ENCODE measurements around the gene ATAT1. TPM values are rescaled to one million over a fixed set of nuclear protein-coding genes. Genes with fewer than 3 reads are reported as not detected.
A peak's percentile ranks its signal among the peaks of the same experiment; 100 is the strongest.

The ATAT1 gene
- total and polyA plus RNA-seq, 4 donors, result 18.7 to 184 (median 101) TPM

DNA sequence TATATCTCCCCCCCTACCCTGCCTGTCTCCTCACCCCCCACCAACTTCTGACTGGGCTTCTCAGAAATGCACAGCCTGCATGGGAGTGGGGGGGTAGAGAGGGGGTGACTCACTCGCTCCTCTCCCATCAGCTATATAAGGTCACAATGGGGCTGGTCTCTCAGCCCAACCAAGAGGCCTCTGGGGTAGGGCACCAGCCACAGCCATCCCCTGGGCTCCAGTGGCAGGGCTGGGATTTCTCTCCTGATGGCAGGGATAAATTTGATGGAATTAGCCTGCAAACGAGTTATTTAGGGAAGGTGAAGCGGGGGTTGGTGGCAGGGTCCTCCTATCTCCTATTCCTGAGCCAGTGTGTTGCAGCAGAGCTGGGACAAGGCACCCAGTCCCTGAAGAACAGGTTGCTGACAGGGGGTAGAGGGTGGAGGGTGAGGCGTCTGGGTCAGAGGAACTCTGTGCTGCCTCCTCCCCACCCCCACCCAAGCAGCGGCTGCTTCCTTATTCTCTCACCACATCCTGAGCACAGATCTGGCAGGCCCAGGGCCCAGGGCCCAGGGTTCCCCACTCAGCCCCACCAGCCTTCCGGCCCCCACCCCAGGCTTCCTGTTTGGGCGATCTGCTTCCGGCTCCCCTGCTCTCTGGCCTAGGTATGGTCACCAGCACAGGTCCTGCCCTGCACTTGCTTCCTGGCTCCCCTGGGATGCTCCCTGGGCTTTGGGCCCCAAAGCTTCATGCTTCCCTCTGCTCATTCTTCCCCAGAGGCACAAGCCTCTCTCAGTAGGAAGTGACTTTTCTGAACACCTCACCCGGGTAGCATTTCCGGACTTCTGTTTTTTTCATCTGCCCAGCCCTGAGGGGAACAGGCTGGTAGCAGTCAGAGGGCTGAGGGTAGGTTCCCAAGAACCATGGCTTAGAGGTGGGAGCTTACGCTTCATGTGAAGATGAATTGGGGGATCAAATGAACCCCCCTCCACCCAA lies 55.8 kb downstream of the ATAT1 start:
- Histone ChIP-seq H3K27ac (ENCODE audit: low read depth, low read length) (peak overlapping the region; percentile 88), H3K4me3 (ENCODE audit: low read depth, low read length) (peak overlapping the region; percentile 99), H3K36me3 (ENCODE audit: control insufficient read depth, insufficient read depth, low read length) (peaks cover 32% of the 10 kb centered on the region), H3K9me3 (ENCODE audit: control insufficient read depth, insufficient read depth, low read length) (no peaks in the 10 kb centered on the region), H3K27me3 (ENCODE audit: control insufficient read depth, insufficient read depth, low read length) (no peaks in the 10 kb centered on the region), H3K4me1 (ENCODE audit: control insufficient read depth, insufficient read depth, low read length) (peaks cover 59% of the 10 kb centered on the region)
- peak in 1 of 6 donors; percentile 53 for DNase-seq (ENCODE audit: low read depth in 4 of 6, low spot score in 6 of 6)
- WGBS (ENCODE audit: insufficient coverage), result 16% methylated on average over 4 of the region's 11 CpGs

DNA sequence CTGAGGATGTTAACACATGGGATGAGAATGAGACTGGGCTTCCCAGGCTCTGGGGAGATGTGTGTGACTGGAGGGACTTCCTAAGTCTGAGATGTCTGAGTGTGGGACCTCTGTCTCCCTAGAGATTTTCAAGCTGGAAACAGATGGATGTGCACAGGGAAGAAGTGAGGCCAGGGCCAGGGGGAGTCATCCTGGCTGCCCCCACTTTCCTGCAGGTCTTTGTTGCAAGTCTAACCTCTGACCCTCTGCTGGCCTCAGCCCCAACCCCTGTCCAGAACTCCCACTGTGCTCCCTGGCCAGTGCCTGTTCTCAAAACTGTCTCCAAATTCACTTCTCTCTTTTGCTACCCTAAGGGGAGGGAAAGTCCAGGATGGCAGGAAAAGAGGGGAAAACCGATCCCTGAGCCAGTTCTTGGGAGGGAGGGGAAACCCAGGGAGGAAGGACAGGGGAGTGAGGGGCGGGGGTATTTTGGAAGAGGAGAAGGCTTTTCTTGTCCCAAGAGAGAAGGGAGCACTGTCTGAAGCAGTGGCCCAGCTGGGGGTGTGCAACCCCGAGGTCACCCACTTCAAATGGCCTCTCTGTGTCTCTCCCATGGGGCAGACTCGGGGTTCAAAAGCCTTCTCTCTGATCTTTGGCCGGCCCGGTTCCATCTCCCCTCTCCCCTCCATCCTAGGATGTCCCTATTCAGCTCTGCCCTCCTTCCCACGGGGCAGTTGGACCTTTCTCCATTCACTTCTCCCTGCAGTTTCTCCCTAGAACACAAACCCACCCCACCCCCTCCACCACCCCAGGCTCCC lies 56.7 kb downstream of the ATAT1 start:
- peak overlapping the region; percentile 99 for H3K4me3 ChIP-seq (ENCODE audit: low read depth, low read length)
- no peaks in the 10 kb centered on the region for H3K27me3 ChIP-seq (ENCODE audit: control insufficient read depth, insufficient read depth, low read length)
- H3K4me1 ChIP-seq (ENCODE audit: control insufficient read depth, insufficient read depth, low read length), result peaks cover 69% of the 10 kb centered on the region
- WGBS (ENCODE audit: insufficient coverage), result 10% methylated on average over 7 of the region's 7 CpGs
- H3K36me3 ChIP-seq (ENCODE audit: control insufficient read depth, insufficient read depth, low read length), result peaks cover 24% of the 10 kb centered on the region
- no peaks in the 10 kb centered on the region for H3K9me3 ChIP-seq (ENCODE audit: control insufficient read depth, insufficient read depth, low read length)
- DNase-seq (ENCODE audit: low read depth in 4 of 6, low spot score in 6 of 6), result no peak
- H3K27ac ChIP-seq (ENCODE audit: low read depth, low read length), result peak overlapping the region; percentile 88

DNA sequence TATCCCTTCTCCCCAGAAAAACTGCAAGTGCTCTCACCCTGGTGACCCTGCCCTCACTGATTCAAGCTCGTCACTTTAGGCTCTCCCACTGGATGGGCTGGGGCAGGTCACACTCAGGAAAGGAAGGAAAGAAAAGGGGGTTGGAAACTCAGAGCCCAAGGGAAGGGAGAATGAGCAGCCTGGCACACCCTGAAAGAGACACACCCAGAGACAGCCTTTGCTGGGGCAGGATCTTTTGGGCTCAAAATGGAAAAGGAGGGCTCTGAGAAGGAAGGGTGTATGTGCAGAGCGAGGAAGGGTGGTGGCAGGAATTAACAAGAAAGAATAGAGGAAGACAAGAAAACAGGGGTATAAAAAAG lies 57.3 kb downstream of the ATAT1 start:
- H3K4me3 ChIP-seq (ENCODE audit: low read depth, low read length), result peak overlapping the region; percentile 99
- H3K36me3 ChIP-seq (ENCODE audit: control insufficient read depth, insufficient read depth, low read length), result peaks cover 18% of the 10 kb centered on the region

DNA sequence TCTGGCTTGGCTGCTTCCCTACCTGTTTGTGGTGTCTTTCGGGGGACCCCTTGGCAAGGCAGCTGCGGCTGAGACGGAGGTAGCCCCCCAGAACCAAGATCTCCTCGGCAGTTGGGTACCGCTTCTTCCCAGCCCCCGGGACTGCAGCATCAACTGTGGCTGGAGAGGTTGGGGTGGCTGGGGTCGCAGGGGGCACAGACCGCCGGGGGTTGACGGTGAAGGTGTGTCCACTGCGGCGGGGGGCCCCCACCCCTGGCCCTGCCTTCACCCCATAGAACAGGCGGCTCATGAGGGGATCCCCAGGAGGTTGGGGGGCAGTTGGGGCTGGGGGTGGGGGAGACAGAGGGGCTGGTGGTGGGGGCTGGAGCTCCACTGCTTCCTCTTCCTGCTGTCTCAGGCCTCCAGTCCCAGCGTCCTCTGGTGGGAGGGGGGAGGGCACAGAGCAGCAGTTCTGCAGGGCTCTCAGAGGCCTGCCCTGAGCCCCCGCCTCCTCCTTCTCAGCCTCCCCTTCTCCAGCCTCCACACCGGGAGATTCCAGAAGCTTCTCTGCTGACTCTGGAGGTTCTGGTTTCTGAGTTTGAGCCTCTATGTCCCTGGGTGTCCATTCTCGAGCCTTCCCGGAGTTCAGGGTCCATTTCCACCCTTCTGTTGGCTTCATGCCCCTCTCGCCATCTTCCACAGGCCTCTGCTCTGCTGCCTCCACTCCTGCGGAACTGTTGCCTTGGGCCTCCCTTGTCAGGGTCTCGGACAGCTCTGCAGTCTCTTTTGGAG lies 57.9 kb downstream of the ATAT1 start:
- peak overlapping the region; percentile 99 for H3K4me3 ChIP-seq (ENCODE audit: low read depth, low read length)
- no peak for DNase-seq (ENCODE audit: low read depth in 4 of 6, low spot score in 6 of 6)
- peaks cover 15% of the 10 kb centered on the region for H3K36me3 ChIP-seq (ENCODE audit: control insufficient read depth, insufficient read depth, low read length)
- H3K9me3 ChIP-seq (ENCODE audit: control insufficient read depth, insufficient read depth, low read length), result no peaks in the 10 kb centered on the region
- H3K4me1 ChIP-seq (ENCODE audit: control insufficient read depth, insufficient read depth, low read length), result peaks cover 73% of the 10 kb centered on the region
- WGBS (ENCODE audit: insufficient coverage), result 71% methylated on average over 9 of the region's 21 CpGs
- peak overlapping the region; percentile 98 for H3K27ac ChIP-seq (ENCODE audit: low read depth, low read length)
- no peaks in the 10 kb centered on the region for H3K27me3 ChIP-seq (ENCODE audit: control insufficient read depth, insufficient read depth, low read length)

More for the DNA sequence above, 57.3 kb downstream of the ATAT1 start:
- DNase-seq (ENCODE audit: low read depth in 4 of 6, low spot score in 6 of 6), result no peak
- no peaks in the 10 kb centered on the region for H3K9me3 ChIP-seq (ENCODE audit: control insufficient read depth, insufficient read depth, low read length)
- 57% methylated on average over 1 of the region's 2 CpGs for WGBS (ENCODE audit: insufficient coverage)
- H3K4me1 ChIP-seq (ENCODE audit: control insufficient read depth, insufficient read depth, low read length), result peaks cover 73% of the 10 kb centered on the region
- H3K27ac ChIP-seq (ENCODE audit: low read depth, low read length), result peak overlapping the region; percentile 88
- no peaks in the 10 kb centered on the region for H3K27me3 ChIP-seq (ENCODE audit: control insufficient read depth, insufficient read depth, low read length)

DNA sequence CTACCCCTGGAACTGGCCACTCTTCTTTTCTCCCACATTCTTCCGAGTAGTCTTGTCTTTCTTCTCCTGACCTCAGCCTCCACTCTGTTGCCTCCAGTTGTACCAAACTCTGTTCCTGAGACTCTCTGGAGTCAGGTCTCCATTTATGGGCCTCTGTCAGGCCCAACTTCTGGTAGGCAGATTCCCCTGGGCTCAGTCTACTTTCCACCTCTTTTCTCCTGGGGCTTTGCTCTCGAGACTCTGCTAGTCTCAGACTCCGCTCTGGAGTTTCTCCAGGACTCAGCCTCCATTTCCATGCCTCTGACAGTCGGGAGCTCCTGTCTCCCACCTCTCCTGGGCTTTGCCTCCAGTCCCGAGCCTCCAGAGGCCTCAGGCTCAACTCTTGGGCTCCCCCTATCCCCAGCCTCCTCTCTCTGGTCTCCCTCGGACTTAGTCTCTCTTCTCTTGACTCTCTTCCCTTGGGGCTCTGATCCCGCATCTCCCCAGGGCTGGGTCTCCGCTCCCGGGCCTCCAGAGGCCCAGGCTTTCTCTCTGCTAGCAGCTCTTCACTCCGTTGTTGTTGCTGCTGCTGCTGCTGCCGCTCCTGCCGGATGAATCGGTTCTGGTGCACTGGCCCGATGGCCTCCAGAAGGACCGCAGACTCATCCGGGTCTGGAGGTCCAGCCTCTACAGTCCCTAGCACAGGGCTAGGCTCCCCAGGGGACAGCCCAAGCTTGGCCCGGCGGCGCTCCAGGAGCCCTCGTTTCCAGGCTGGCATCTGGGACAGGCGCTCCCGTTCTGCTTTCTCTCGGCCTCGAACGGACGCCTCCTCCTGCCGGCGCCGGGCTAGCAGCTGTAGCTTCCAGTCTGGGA lies 58.7 kb downstream of the ATAT1 start:
- WGBS (ENCODE audit: insufficient coverage), result 58% methylated on average over 29 of the region's 29 CpGs
- Histone ChIP-seq H3K4me3 (ENCODE audit: low read depth, low read length) (peak overlapping the region; percentile 99), H3K27me3 (ENCODE audit: control insufficient read depth, insufficient read depth, low read length) (no peaks in the 10 kb centered on the region), H3K4me1 (ENCODE audit: control insufficient read depth, insufficient read depth, low read length) (peaks cover 75% of the 10 kb centered on the region), H3K9me3 (ENCODE audit: control insufficient read depth, insufficient read depth, low read length) (no peaks in the 10 kb centered on the region), H3K27ac (ENCODE audit: low read depth, low read length) (peak overlapping the region; percentile 98), H3K36me3 (ENCODE audit: control insufficient read depth, insufficient read depth, low read length) (peaks cover 15% of the 10 kb centered on the region)
- no peak for DNase-seq (ENCODE audit: low read depth in 4 of 6, low spot score in 6 of 6)

DNA sequence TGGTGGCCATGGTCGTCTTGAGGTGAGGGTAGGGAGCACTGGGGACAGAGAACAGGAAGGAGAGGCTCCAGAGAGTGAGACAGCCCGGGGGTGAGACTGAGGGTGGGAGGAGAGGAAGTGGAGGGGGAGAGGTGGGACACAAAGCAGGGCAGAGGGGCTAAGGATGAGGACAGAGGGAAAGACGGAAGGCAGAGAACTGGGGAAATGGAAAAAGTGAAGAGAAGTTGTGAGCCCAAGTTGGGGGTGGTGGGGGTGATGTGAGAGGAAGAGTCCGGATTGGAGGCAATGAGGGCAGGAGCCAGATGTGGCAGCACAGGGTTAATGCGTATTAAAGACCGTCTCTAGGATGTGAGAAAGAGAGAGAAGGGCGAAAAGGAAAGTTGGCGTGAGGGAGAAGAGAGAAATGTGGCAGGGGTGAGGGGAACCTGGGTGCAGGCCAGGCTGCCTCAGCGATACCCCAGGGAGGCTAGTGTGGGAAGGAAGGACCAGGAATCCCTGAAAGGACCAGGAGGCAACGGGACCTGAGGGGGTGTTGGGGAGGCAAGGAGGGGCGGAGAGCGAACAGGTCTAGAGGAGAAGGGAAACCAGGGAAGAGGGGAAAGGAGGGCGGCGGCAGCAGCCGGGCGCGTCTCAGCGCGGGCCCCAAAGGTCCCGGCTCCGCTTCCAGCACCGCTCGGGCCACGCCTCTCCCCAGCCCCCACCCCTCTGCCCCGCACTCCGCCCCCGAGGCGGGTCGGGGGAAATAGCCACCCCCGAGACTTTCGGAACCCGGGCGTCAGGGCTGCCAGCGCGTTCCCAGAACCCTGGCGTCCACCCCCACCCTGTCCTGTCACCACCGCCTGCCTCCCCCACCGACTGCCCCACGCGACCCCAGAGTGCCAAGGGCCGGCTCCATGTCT lies 59.6 kb downstream of the ATAT1 start, which contains the start of gene PPP1R18:
Gene PPP1R18 (minus strand): TSS at position 637 of the 899 bp plus-strand sequence. CDS start 627 bp downstream, at position 10.
- Histone ChIP-seq H3K4me1 (ENCODE audit: control insufficient read depth, insufficient read depth, low read length) (peaks cover 79% of the 10 kb centered on the region), H3K4me3 (ENCODE audit: low read depth, low read length) (peak within 1 kb of the TSS; percentile 99), H3K9me3 (ENCODE audit: control insufficient read depth, insufficient read depth, low read length) (no peaks in the 10 kb centered on the region), H3K36me3 (ENCODE audit: control insufficient read depth, insufficient read depth, low read length) (peaks cover 10% of the 10 kb centered on the region), H3K27ac (ENCODE audit: low read depth, low read length) (peak within 1 kb of the TSS; percentile 98), H3K27me3 (ENCODE audit: control insufficient read depth, insufficient read depth, low read length) (no peaks in the 10 kb centered on the region)
- WGBS (ENCODE audit: insufficient coverage), result under 1% methylated on average over 32 of the region's 41 CpGs
- peak in 2 of 6 donors; percentile 66 to 80 for DNase-seq (ENCODE audit: low read depth in 4 of 6, low spot score in 6 of 6)

DNA sequence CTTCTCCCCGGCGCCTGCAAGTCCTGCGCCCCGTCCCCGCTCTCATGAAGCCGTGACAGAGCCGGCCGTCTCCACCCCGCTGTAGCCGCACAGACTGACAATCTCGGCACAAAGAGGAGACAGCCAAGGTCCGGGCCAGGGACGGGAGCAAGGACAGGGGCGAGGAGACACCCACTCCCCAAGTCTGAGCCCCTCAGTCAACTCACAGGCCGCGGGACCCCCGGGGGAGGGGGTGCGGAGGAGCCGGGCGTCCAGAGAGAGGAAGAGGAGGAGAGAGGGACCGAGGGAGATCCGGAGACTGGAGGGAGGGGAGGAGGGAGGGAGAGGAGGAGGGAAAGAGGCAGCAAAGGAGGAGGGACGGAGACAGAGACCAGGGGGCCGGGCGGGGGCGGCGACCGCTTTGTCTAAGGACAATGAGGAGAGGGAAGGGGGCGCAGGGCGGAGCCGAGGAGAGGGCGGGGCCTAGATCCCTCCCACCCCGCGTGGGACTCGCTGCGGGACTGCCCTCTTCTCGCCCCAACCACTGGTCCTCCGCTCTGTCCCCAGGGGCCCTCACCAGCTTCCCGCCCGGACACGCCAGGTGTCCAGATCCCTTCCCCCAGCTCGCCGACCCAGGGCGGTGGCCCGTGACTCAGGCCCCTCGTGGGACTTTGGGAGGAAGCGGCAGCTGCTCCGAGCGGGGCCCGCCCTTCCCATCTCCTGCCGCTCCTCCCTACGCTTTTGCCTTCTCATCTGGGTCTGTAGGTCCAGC lies 60.4 kb downstream of the ATAT1 start:
- peak overlapping the region; percentile 99 for H3K4me3 ChIP-seq (ENCODE audit: low read depth, low read length)
- H3K27ac ChIP-seq (ENCODE audit: low read depth, low read length), result peak overlapping the region; percentile 98
- peaks cover 9% of the 10 kb centered on the region for H3K36me3 ChIP-seq (ENCODE audit: control insufficient read depth, insufficient read depth, low read length)
- H3K27me3 ChIP-seq (ENCODE audit: control insufficient read depth, insufficient read depth, low read length), result no peaks in the 10 kb centered on the region
- 0% methylated on average over 46 of the region's 52 CpGs for WGBS (ENCODE audit: insufficient coverage)
- peak in 5 of 6 donors; percentile 75 to 97 (median 77) for DNase-seq (ENCODE audit: low read depth in 4 of 6, low spot score in 6 of 6)
- no peaks in the 10 kb centered on the region for H3K9me3 ChIP-seq (ENCODE audit: control insufficient read depth, insufficient read depth, low read length)
- peaks cover 77% of the 10 kb centered on the region for H3K4me1 ChIP-seq (ENCODE audit: control insufficient read depth, insufficient read depth, low read length)
